DOHH2 (cell line): Measurements from ENCODE around the gene SERPINB2.

ENCODE experiments used
- EZH2phosphoT487 ChIP-seq: fragments of 200-600 bp; sonication (generic); IDR thresholded peaks from 2 replicates; pipeline ENCODE4 v1.6.1; 2017; ENCODE audit warnings: borderline replicate concordance, mild to moderate bottlenecking, antibody characterized with exemption, low read length, moderate library complexity, mixed read lengths
- TF ChIP-seq, protein P1 (sequence below): fragments of 200-600 bp; sonication (generic); IDR thresholded peaks from one replicate; pipeline ENCODE4 v1.5.1; 2014; ENCODE audit warnings: antibody characterized with exemption, mild to moderate bottlenecking, low read depth, low read length; ENCODE audit not compliant: poor library complexity, severe bottlenecking

DNA sequence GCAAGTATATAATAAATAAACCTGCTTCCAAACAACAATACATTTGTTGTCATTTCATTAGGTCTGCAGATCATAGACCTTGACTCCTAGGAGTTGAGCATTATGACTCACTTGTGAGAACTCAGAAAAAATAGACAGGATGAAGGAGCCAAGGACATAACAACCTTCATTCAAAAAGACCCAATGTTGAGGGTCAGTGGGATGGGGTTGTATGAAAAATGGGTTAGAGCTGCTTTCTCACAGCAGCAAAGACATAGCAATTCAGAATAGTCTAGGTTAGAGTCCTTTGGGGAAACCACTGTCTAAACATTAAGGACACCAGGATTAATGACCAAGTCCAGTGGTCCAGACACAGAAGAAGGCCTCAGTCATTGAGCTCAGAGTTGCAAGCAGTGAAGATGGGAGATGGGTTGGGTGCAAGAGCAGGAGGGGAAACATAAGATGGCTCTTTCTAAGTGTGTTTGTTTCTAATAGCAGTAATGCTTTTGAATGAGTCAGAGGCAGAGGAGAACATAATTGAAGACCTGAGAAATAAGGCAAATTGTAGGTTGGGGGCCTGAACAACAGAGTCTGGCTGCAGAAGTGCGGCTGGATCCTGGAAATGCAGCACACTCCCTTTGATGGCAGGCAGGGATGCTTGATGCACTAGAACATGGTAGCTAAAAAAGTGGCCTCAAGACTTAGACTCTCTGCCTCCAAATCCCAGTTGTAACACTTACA, 16.5 kb downstream of the SERPINB2 start:
- TF ChIP-seq, protein P1, sequence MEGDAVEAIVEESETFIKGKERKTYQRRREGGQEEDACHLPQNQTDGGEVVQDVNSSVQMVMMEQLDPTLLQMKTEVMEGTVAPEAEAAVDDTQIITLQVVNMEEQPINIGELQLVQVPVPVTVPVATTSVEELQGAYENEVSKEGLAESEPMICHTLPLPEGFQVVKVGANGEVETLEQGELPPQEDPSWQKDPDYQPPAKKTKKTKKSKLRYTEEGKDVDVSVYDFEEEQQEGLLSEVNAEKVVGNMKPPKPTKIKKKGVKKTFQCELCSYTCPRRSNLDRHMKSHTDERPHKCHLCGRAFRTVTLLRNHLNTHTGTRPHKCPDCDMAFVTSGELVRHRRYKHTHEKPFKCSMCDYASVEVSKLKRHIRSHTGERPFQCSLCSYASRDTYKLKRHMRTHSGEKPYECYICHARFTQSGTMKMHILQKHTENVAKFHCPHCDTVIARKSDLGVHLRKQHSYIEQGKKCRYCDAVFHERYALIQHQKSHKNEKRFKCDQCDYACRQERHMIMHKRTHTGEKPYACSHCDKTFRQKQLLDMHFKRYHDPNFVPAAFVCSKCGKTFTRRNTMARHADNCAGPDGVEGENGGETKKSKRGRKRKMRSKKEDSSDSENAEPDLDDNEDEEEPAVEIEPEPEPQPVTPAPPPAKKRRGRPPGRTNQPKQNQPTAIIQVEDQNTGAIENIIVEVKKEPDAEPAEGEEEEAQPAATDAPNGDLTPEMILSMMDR = no peak
- TF ChIP-seq EZH2phosphoT487 = no peak
